Measurements from ENCODE around the gene AQP12B. TPM values are rescaled to one million over a fixed set of nuclear protein-coding genes. Genes with fewer than 3 reads are reported as not detected.

Gene AQP12B
- total RNA-seq, 2 donors from 2014 or later = 0.85 to 2.4 TPM

- ATAC-seq (no peak), DNase-seq (no peak)
- intact Hi-C loops (cut with DNase I, micrococcal nuclease) = no loop called here
Observed at GRCh38 chr2:240643093-240643810, 39.4 kb downstream of the AQP12B start.

DNA sequence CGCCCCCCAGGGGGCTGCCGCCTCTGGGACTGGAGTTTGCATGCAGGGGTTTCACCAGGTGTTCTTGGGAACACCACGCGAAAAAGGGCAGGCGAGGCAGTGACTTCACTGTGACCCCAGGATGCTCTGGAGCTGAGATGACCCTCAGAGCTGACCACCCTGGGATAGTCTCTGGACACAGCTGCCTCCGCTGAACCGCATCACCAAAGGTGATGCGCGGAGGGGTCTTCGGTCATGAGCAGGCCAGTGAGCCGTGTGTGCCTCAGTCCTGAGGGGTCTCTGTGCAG is 39.9 kb downstream of the AQP12B start:
- DNase-seq (no peak), ATAC-seq (no peak)
- intact Hi-C loops (cut with DNase I, micrococcal nuclease) = no loop called here

DNA sequence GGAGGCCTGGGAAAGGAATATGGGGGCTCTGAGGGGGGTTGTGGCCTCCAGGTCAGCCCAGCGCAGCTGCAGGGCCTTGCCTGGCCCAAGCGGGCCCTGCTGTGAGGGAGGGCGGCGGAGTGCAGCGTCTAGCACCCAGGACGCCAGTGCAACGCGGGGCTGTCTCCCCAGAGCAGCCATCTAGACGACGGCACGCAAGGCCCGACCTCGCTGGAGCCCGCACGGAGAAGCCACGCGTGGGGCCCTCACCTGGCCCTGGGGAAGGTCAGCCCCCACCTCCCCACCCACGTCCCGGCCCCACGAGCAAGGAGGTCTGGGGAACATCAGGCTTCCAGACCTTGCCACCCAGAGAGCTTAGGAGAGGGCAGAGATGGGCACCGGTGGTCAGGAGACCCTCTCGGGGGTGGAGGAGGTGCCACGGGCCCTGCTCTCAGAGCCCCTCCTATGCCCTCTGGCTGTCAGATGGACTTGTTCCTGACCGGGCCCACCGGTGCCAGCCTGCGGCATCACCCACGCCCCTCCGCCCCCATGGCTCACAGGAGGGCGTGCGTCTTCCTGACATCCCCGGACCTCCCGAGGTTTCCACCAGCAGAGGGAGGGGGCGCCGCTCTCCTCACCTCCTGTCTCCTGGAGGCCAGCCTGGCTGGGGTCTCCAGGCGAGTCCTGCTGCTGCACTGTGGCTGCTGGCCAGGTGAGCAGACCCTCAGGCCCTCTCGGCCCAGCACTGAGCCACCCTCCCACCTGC is 40.5 kb downstream of the AQP12B start:
- intact Hi-C loops (cut with DNase I, micrococcal nuclease) = no loop called here
- DNase-seq = no peak
- ATAC-seq = no peak

- intact Hi-C loops (cut with DNase I, micrococcal nuclease) = no loop called here
- ATAC-seq (peak; percentile 88), DNase-seq (peak in 1 of 2 donors; percentile 57)
Observed at GRCh38 chr2:240640939-240641338, 41.7 kb downstream of the AQP12B start.

- no peak for DNase-seq
- ATAC-seq = no peak
- intact Hi-C loops (cut with DNase I, micrococcal nuclease) = no loop called here
Observed at GRCh38 chr2:240639566-240639965, 43.1 kb downstream of the AQP12B start.

DNA sequence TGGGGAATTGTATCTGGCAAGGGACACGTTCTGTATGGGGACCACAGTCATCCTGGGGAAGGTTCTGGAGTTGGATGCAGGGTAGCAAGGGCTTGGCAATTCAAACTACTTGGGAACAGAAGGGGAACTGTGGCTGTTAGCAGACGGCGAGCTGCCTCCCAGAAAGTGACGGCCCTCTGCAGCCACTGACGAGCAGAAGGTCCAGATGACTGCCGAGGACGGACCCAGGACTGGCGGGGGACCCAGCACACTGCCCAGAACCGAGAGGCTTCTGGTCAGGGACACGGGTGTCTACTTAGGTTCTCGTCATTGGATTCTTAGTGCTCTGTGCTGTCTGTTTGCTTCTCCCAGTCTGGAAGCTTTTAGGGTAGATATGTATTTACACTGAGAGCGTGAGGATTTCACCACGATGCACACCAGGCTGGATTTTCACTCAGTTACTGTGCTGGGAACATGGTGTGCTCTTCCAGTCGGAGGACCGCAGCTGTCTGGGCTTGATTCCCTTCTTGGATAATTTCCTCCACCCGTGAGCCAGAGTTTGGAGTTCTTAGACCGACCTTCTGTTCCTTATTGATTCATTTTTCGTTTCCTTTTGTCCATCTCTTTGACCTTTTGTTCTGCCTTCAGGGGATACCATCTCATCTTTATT is 44.0 kb downstream of the AQP12B start:
- DNase-seq (no peak), ATAC-seq (no peak)
- intact Hi-C loops (cut with DNase I, micrococcal nuclease) = no loop called here

DNA sequence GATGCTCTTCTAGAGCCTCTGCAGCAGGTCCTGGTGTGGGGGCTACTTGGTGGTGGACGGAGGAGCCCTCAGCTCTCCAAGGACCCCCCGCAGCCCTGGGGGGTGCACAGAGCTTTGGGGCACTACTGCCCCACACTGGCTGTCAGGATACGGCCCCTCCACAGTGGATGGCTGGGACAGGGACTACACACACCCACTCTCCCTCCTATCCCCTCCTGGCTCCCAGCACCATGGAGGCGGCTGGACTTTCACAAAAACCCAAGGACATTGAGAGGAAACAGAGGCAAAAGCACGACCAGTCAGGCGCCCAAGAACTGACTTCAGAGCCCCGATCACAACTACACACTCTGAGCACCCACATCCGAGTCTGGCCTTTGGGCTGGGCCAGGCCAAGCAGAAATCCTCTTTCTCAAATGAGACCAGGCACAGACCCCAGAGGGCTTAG is 44.8 kb downstream of the AQP12B start:
- ATAC-seq = no peak
- DNase-seq = no peak
- intact Hi-C loops (cut with DNase I, micrococcal nuclease) = no loop called here

DNA sequence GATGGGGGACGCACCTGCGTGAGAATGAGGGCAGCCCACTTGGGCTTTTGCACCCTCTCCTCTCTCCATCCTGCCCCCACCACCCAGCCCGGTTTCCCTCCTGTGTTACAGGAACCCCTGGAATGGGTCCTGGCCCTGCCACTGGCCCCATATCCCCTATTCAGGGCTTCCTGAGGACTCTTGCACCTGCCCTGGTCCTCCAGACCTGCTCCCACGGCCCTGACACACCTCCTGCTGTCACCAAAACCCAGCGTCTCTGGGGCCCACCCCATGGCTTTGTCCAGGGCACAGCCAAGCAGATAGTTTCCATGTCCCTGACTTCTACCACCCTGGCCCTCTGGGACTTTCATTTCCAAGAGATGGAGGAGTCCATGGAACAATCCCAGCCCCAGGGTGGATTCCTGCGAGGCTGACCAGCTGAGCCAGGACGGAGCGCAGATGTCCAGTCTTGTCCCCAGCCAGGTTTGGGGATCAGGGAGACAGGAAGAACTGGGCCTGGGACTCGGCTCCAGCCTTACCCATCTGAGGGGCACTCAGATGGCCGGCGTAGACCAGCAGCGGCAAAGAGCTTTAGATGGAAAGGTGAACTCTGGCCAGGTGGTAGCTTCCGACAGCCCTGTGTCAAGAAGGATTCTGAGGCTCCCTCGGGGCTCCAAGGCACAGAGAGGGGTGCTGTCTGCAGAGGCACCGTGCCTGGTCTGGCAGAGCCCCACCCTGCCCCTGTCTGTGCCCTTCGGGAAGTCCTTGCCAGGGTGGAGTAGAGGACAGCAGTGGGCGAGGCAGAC is 45.4 kb downstream of the AQP12B start:
- intact Hi-C loops (cut with DNase I, micrococcal nuclease) = no loop called here
- DNase-seq (no peak), ATAC-seq (no peak)

- DNase-seq (no peak), ATAC-seq (no peak)
- intact Hi-C loops (cut with DNase I, micrococcal nuclease) = no loop called here
Observed at GRCh38 chr2:240636563-240637115, 46.0 kb downstream of the AQP12B start.

- peak; percentile 11 for ATAC-seq
- no peak for DNase-seq
- intact Hi-C loops (cut with DNase I, micrococcal nuclease) = no loop called here
Observed at GRCh38 chr2:240635998-240636547, 46.6 kb downstream of the AQP12B start.

DNA sequence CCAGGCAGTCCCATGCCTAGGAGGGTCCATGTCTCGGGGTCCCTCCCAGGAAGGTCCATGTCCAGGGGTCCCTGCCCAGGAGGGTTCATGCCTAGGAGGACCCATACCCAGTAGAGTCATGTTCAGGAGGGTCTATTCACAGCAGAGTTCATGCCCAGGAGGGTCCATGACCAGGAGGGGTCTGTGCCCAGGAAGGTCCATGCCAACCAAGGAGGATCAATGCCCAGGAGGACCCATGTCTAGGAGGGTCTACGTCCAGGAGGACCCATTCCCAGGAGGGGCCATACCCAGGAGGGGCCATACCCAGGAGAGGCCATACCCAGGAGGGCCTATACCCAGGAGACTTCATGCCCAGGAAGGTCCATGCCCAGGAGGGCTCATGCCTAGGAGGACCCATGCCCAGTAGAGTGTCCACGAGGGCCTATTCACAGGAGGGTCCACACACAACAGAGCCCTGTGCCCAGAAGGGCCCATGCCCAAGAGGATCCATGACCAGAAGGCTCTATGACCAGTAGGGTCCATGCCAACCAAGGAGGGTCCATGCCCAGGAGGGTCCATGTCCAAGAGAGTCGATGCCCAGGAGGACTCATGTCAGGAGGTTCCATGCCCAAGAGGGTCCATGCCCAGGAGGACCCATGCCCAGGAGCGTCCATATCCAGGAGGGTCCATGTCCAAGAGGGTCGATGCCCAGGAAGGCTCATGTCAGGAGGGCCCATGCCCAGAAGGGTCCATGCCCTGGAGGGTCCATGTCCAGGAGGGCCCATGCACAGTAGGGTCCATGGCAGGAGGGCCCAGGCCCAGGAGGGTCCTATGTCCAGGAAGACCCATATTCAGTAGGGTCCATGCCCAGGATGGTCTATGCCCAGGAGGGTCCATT is 47.3 kb downstream of the AQP12B start:
- intact Hi-C loops (cut with DNase I, micrococcal nuclease) = no loop called here
- DNase-seq (peak in 1 of 2 donors; percentile 19), ATAC-seq (peak; percentile 8)

- DNase-seq (peak; percentile 1 to 3), ATAC-seq (peak; percentile 5)
- intact Hi-C loops (cut with DNase I, micrococcal nuclease) = no loop called here
Observed at GRCh38 chr2:240632306-240632721, 50.4 kb downstream of the AQP12B start.

DNA sequence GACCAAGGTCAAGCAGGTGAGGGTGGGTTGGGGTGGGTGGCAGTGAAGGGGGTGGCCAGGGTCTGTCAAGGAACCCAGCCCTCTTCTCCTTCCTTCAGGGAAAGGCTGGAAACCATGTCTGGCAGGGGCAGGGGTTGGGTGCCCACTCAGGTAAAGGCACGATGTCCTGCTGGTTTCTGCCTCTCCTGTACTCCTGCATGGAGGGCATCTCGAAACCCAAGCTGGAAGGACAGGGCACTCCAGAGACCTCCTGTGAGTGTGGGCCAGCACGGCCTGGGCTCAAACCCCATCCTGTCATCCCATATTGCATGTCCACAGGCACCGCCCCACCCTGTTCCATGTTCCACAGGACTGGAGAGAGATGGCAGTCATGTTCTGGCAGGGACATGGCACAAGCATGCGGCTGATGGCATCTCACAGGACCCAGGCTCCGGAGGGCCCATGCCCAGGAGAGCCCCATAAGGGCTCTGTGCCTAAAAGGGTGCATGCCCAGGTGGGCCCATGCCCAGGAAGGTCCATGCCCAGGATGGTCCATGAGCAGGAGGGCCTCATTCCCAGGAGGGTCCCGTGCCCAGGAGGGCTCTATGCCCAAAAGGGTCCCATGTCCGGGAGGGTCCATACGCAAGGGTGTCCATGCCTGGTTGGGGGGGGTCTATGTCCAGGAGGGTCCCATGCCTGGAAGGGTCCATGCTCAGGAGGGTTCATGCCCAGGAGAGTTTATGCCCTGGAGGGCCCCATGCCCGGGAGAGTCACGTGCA is 51.0 kb downstream of the AQP12B start:
- intact Hi-C loops (cut with DNase I, micrococcal nuclease) = no loop called here
- DNase-seq (peak; percentile 1 to 18), ATAC-seq (peak; percentile 9)

DNA sequence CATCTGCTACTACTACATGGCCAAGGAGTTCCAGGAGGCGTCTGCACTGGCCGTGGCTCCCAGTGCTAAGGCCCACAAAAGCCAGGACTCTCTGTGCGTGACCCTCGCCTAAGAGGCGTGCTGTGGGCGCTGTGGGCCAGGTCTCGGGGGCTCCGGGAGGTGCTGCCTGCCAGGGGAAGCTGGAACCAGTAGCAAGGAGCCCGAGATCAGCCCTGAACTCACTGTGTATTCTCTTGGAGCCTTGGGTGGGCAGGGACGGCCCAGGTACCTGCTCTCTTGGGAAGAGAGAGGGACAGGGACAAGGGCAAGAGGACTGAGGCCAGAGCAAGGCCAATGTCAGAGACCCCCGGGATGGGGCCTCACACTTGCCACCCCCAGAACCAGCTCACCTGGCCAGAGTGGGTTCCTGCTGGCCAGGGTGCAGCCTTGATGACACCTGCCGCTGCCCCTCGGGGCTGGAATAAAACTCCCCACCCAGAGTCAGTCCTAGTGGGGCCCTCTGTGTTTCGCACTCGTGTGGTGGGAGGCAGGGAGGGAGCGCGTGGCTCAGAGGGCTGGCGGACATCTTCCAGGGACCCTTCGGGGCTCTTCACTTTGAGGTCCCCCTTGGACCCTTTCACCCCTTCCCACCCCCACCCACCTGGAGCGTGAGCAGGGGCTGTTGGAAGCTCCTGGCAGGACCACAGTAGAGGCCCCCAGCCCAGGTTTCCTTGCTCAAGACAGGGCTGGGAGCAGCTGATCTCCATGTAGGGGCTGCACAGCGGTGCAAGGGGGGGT is 51.7 kb downstream of the AQP12B start:
- no peak for ATAC-seq
- intact Hi-C loops (cut with DNase I, micrococcal nuclease) = no loop called here
- peak; percentile 4 to 17 for DNase-seq

DNA sequence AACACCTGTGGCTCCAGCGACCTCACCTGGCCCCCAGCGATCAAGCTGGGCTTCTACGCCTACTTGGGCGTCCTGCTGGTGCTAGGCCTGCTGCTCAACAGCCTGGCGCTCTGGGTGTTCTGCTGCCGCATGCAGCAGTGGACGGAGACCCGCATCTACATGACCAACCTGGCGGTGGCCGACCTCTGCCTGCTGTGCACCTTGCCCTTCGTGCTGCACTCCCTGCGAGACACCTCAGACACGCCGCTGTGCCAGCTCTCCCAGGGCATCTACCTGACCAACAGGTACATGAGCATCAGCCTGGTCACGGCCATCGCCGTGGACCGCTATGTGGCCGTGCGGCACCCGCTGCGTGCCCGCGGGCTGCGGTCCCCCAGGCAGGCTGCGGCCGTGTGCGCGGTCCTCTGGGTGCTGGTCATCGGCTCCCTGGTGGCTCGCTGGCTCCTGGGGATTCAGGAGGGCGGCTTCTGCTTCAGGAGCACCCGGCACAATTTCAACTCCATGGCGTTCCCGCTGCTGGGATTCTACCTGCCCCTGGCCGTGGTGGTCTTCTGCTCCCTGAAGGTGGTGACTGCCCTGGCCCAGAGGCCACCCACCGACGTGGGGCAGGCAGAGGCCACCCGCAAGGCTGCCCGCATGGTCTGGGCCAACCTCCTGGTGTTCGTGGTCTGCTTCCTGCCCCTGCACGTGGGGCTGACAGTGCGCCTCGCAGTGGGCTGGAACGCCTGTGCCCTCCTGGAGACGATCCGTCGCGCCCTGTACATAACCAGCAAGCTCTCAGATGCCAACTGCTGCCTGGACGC is 52.5 kb downstream of the AQP12B start:
- ATAC-seq (no peak), DNase-seq (peak; percentile 4 to 16)
- intact Hi-C loops (cut with DNase I, micrococcal nuclease) = no loop called here

GRCh38 chr2:240629619-240629967 is 53.1 kb downstream of the AQP12B start:
- ATAC-seq (no peak), DNase-seq (no peak)
- intact Hi-C loops (cut with DNase I, micrococcal nuclease) = no loop called here
